WERI-Rb-1 (cell line): ENCODE measurements around the gene PLAGL1.
"Not testable (repeated sequence)": the region's sequence is repeated elsewhere in the genome, so short reads cannot be mapped to it uniquely, and the experiment has no call there.

Source experiments
- DNase-seq: peaks from one replicate; pipeline ENCODE4 v3.0.0-alpha.2; 2020
- H3K27ac ChIP-seq: fragments of 250-450 bp; sonication (Bioruptor Pico); 2 replicates; pipeline ENCODE4 v1.5.1; 2020; ENCODE audit warnings: mild to moderate bottlenecking, moderate library complexity
- H3K27me3 ChIP-seq: fragments of 250-450 bp; sonication (Bioruptor Pico); 2 replicates; pipeline ENCODE4 v1.5.1; 2021; ENCODE audit warnings: mild to moderate bottlenecking, low read depth, moderate library complexity; ENCODE audit not compliant: insufficient read depth, severe bottlenecking
- H3K36me3 ChIP-seq: fragments of 250-450 bp; sonication (Bioruptor Pico); 2 replicates; pipeline ENCODE4 v1.5.1; 2020; ENCODE audit warnings: mild to moderate bottlenecking, moderate library complexity
- H3K4me3 ChIP-seq: 2 replicates; pipeline ENCODE4 v1.5.1; 2011; ENCODE audit warnings: low read depth, mild to moderate bottlenecking, control low read depth, low read length
- H3K9me3 ChIP-seq: fragments of 250-450 bp; sonication (Bioruptor Pico); 2 replicates; pipeline ENCODE4 v1.5.1; 2021; ENCODE audit warnings: mild to moderate bottlenecking, moderate library complexity; ENCODE audit not compliant: severe bottlenecking
- TF ChIP-seq, protein P1 (sequence below): IDR thresholded peaks from 2 replicates; pipeline ENCODE4 v1.5.1; 2011; ENCODE audit warnings: low read depth, mild to moderate bottlenecking, control low read depth, inconsistent platforms, low read length

The PLAGL1 gene

DNA sequence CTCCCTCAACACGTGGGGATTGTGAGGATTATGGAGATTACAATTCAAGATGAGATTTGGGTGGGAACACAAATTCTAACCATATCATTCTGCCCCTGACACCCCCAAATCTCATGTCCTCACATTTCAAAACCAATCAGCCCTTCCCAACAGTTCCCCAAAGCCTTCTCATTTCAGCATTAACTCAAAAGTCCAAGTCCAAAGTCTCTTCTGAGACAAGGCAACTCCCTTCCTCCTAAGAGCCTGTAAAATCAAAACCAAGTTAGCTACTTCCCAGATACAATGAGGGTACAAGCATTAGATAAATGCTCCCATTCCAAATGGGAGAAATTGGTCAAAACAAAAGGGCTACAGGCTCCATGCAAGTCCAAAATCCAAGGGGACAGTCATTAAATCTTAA is 39.6 kb upstream of the PLAGL1 start:
- Histone ChIP-seq H3K4me3 (no peak overlapping the region), H3K9me3 (peaks cover 14% of the 10 kb centered on the region), H3K27me3 (no peaks in the 10 kb centered on the region), H3K36me3 (no peaks in the 10 kb centered on the region), H3K27ac (no peak overlapping the region)
- TF ChIP-seq, protein P1, sequence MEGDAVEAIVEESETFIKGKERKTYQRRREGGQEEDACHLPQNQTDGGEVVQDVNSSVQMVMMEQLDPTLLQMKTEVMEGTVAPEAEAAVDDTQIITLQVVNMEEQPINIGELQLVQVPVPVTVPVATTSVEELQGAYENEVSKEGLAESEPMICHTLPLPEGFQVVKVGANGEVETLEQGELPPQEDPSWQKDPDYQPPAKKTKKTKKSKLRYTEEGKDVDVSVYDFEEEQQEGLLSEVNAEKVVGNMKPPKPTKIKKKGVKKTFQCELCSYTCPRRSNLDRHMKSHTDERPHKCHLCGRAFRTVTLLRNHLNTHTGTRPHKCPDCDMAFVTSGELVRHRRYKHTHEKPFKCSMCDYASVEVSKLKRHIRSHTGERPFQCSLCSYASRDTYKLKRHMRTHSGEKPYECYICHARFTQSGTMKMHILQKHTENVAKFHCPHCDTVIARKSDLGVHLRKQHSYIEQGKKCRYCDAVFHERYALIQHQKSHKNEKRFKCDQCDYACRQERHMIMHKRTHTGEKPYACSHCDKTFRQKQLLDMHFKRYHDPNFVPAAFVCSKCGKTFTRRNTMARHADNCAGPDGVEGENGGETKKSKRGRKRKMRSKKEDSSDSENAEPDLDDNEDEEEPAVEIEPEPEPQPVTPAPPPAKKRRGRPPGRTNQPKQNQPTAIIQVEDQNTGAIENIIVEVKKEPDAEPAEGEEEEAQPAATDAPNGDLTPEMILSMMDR, result no peak
- DNase-seq, result no peak

GRCh38 chr6:144046672-144047071 is 38.6 kb upstream of the PLAGL1 start:
- H3K9me3 ChIP-seq, result peaks cover 14% of the 10 kb centered on the region
- not testable (repeated sequence) for H3K4me3 ChIP-seq, H3K36me3 ChIP-seq, H3K27me3 ChIP-seq, DNase-seq, H3K27ac ChIP-seq

- not testable (repeated sequence) for H3K36me3 ChIP-seq, DNase-seq, H3K27me3 ChIP-seq, H3K27ac ChIP-seq, H3K4me3 ChIP-seq
- peaks cover 14% of the 10 kb centered on the region for H3K9me3 ChIP-seq
These were observed 36.9 kb upstream of the PLAGL1 start for GRCh38 chr6:144044989-144045388.

DNA sequence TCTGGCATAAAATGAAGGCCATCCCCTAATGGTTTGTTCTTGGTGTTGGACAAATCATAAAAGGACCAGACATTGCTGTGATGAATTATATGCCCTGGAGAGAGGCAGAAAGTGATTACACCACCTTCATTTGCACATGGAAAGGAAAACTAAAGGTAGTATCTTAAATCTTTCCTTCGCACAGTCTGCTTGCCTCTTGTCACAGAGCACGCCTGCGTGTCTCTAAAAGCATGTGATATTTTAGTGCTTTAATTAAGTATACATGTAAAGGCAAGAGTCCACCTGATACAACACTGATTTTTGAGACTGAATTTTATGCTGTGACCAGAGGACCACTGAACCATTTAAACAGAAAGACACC is 28.8 kb upstream of the PLAGL1 start:
- H3K4me3 ChIP-seq, result no peak overlapping the region
- no peaks in the 10 kb centered on the region for H3K27me3 ChIP-seq
- H3K9me3 ChIP-seq, result no peaks in the 10 kb centered on the region
- no peaks in the 10 kb centered on the region for H3K36me3 ChIP-seq
- DNase-seq, result no peak
- H3K27ac ChIP-seq, result no peak overlapping the region
- TF ChIP-seq, protein P1, result no peak

GRCh38 chr6:144036064-144036834 is 28.2 kb upstream of the PLAGL1 start:
- TF ChIP-seq, protein P1, result 0 out of 2 replicates have a peak, but pooled peaks have one; percentile 7
- DNase-seq, result no peak
- H3K4me3 ChIP-seq, result no peak overlapping the region

GRCh38 chr6:144035416-144035815 is 27.4 kb upstream of the PLAGL1 start:
- TF ChIP-seq, protein P1, result no peak
- no peak for DNase-seq
- Histone ChIP-seq H3K36me3 (no peaks in the 10 kb centered on the region), H3K27ac (no peak overlapping the region), H3K4me3 (no peak overlapping the region), H3K27me3 (no peaks in the 10 kb centered on the region), H3K9me3 (no peaks in the 10 kb centered on the region)

More at GRCh38 chr6:144036064-144036834, 28.2 kb upstream of the PLAGL1 start:
- Histone ChIP-seq H3K36me3 (no peaks in the 10 kb centered on the region), H3K9me3 (no peaks in the 10 kb centered on the region), H3K27me3 (no peaks in the 10 kb centered on the region), H3K27ac (no peak overlapping the region)
